ENCODE results near the gene HSDL1. TPM values are rescaled to one million over a fixed set of nuclear protein-coding genes. Genes with fewer than 3 reads are reported as not detected.

Gene HSDL1
- total RNA-seq = 15.2 to 25.5 TPM (median 20.8 TPM) in 3 replicates
- long read RNA-seq, transcript HSDL1-201 (6 exons, 3,519 nt) = major isoform, 30 of 34 reads
- long read RNA-seq, partial matches to known transcripts = 0 of 34 reads
- long read RNA-seq, other reads (novel, unspliced or antisense) = 2 of 34 reads

DNA sequence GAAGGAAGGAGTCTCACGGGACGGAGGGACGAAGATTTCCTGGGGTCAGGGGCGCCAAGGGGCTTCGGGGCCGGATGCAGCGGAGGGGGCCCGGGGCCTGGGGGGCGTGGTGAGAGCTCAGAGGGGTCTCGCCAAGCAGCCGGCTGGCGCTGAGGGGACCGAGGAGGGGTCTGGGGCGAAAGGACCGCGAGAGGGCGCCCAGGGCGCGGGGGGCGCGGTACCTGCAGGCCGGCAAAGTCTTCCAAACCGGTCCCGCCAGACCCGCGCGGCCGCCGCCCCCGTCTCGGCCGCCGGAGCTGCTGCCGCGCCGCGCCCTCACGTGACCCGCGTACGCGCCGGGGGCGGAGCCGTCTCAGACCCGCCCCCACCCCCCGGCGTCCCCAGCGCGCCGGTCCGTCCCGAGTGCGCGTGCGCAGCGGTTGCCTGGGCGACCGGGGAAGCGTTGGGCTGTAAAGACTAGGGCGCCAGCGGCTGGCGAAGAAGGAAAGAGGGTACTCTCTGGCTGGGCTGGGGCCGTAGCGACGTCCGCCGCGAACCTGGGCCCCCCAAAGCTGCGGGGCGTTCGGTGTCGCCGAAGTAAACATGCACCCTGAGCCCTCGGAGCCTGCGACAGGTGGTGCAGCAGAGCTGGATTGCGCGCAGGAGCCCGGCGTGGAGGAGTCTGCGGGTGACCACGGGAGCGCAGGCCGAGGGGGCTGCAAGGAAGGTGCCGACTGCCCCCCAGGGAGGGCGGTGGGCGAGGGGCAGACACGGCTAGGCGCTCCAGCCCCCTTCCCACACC, at the start of gene HSDL1, which contains the start of gene DNAAF1:
Gene HSDL1 (minus strand): TSS at position 319 of the 781 bp plus-strand sequence. CDS start 13,856 bp downstream, outside the sequence.
Gene DNAAF1 (plus strand): TSS at position 450 of the 781 bp plus-strand sequence. CDS start 133 bp downstream, at position 583.
- H3K36me3 Mint-ChIP-seq (ENCODE audit: low read depth) = peaks cover 2% of the 10 kb centered on the region
- no peak for DNase-seq (ENCODE audit: low spot score)
- TF ChIP-seq, protein P1, sequence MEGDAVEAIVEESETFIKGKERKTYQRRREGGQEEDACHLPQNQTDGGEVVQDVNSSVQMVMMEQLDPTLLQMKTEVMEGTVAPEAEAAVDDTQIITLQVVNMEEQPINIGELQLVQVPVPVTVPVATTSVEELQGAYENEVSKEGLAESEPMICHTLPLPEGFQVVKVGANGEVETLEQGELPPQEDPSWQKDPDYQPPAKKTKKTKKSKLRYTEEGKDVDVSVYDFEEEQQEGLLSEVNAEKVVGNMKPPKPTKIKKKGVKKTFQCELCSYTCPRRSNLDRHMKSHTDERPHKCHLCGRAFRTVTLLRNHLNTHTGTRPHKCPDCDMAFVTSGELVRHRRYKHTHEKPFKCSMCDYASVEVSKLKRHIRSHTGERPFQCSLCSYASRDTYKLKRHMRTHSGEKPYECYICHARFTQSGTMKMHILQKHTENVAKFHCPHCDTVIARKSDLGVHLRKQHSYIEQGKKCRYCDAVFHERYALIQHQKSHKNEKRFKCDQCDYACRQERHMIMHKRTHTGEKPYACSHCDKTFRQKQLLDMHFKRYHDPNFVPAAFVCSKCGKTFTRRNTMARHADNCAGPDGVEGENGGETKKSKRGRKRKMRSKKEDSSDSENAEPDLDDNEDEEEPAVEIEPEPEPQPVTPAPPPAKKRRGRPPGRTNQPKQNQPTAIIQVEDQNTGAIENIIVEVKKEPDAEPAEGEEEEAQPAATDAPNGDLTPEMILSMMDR (IDR thresholded peaks at IDR 0.05) = no peak
- peaks cover 9% of the 10 kb centered on the region for H3K4me1 Mint-ChIP-seq (ENCODE audit: low read depth)
- peak within 1 kb of the TSS; percentile 79 for H3K27ac Mint-ChIP-seq (ENCODE audit: unreplicated experiment)
- H3K9me3 Mint-ChIP-seq (ENCODE audit: low read depth) = no peaks in the 10 kb centered on the region
- peak within 1 kb of the TSS; percentile 95 for H3K4me3 Mint-ChIP-seq (ENCODE audit: unreplicated experiment)
- H3K27me3 Mint-ChIP-seq (ENCODE audit: low read depth) = peaks cover 10% of the 10 kb centered on the region

DNA sequence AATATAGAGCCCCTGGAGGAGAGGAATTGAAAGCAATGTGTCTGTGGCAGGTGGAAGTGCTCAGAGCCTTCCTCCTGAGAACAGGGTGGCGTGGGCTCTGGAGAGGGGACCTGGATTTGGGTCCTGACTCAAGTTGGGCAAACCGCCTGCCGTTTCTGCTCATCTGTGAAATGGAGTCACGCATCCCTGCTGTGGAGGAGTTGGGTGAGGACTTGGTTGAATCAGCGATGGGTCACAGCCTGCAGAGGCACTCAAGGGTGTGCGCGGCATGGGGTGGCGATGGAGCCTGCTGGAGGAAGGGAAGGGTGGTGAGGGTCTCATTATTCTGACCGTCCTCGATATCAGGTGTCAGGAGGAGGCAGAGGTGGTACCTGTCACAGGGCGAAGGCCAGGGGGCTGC, 49.0 kb upstream of the HSDL1 start:
- DNase-seq (ENCODE audit: low spot score) = no peak
- H3K4me3 Mint-ChIP-seq (ENCODE audit: unreplicated experiment) = no peak overlapping the region
- H3K27ac Mint-ChIP-seq (ENCODE audit: unreplicated experiment) = no peak overlapping the region
- no peaks in the 10 kb centered on the region for H3K9me3 Mint-ChIP-seq (ENCODE audit: low read depth)
- no peaks in the 10 kb centered on the region for H3K36me3 Mint-ChIP-seq (ENCODE audit: low read depth)
- TF ChIP-seq, protein P1 (IDR thresholded peaks at IDR 0.05) = no peak
- H3K27me3 Mint-ChIP-seq (ENCODE audit: low read depth) = peaks cover 24% of the 10 kb centered on the region
- peaks cover 8% of the 10 kb centered on the region for H3K4me1 Mint-ChIP-seq (ENCODE audit: low read depth)

DNA sequence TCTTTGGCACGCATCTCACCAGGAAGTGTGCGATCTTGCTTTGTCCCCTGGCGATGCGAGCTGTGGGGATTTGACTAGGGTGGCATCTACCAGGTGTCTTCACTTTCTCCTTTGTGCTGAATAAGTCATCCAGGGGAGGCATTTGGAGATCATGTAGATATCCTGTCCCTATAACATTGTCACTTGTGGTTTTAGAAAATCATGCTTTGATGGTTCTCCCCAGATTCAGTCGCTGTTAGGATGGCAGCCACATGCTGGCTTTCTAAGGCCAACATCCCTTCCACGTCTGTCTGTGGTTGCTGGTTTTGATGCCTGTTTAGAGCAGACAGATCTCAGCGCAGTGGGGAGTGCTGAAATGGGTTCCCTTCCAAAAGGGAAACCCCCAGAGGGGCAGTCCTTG, 48.5 kb upstream of the HSDL1 start:
- no peak overlapping the region for H3K4me3 Mint-ChIP-seq (ENCODE audit: unreplicated experiment)
- H3K9me3 Mint-ChIP-seq (ENCODE audit: low read depth) = no peaks in the 10 kb centered on the region
- H3K27ac Mint-ChIP-seq (ENCODE audit: unreplicated experiment) = no peak overlapping the region
- peaks cover 3% of the 10 kb centered on the region for H3K4me1 Mint-ChIP-seq (ENCODE audit: low read depth)
- no peak for DNase-seq (ENCODE audit: low spot score)
- H3K36me3 Mint-ChIP-seq (ENCODE audit: low read depth) = no peaks in the 10 kb centered on the region
- TF ChIP-seq, protein P1 (IDR thresholded peaks at IDR 0.05) = no peak
- peaks cover 24% of the 10 kb centered on the region for H3K27me3 Mint-ChIP-seq (ENCODE audit: low read depth)

DNA sequence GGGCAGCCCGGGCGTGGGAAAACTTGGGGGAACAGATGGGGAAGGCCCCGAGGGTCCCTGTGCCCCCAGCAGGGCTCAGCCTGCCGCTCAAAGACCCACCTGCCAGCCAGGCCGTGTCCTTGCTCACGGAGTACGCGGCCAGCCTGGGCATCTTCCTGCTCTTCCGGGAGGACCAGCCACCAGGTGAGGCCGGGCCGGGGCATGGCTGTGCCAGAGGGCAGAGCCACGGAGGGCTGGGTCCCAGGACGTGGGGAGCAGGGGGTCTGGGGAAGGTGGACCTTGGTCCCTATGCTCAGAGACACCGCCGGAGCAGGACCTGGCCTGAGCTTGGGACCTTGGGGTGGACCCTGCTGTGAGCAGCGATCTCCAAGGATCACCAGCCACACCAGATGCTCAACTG, 46.5 kb upstream of the HSDL1 start:
- no peaks in the 10 kb centered on the region for H3K4me1 Mint-ChIP-seq (ENCODE audit: low read depth)
- H3K27me3 Mint-ChIP-seq (ENCODE audit: low read depth) = peaks cover 20% of the 10 kb centered on the region
- no peak for DNase-seq (ENCODE audit: low spot score)
- no peaks in the 10 kb centered on the region for H3K9me3 Mint-ChIP-seq (ENCODE audit: low read depth)
- no peak overlapping the region for H3K4me3 Mint-ChIP-seq (ENCODE audit: unreplicated experiment)
- no peak overlapping the region for H3K27ac Mint-ChIP-seq (ENCODE audit: unreplicated experiment)
- H3K36me3 Mint-ChIP-seq (ENCODE audit: low read depth) = no peaks in the 10 kb centered on the region
- TF ChIP-seq, protein P1 (IDR thresholded peaks at IDR 0.05) = no peak

DNA sequence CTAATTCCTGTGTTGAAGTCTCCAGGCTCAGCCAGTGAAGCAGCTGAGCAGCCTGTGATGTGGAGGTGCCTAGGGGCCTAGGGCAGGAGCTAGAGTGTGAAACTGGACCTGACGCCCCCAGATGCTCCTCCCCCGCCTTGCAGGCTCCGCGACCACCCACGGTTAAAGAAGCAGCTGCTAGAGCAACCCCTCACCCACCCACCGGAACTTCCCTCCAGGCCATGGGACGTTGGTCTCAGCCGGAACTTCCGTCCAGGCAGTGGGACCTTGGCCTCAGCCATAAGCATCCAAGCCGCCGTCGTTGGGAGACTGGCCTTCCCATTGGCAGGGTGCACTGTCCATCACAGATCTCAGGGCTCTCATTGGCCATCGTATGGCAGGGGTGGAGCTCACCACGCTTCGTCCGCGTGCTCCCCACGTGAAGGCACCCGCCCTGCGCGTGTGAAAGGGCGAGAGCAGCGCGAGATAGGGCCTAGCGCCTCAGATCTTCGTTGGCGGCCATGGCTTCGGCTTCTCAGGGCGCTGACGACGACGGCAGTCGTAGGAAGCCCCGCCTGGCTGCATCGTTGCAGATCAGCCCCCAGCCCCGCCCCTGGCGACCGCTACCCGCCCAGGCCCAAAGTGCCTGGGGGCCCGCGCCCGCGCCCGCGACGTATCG, 45.9 kb upstream of the HSDL1 start, which contains the start of gene ADAD2:
Gene ADAD2 (plus strand): TSS at position 427 of the 658 bp plus-strand sequence. CDS start 74 bp downstream, at position 501.
- Mint-ChIP-seq H3K9me3 (ENCODE audit: low read depth) (no peaks in the 10 kb centered on the region), H3K36me3 (ENCODE audit: low read depth) (no peaks in the 10 kb centered on the region), H3K4me3 (ENCODE audit: unreplicated experiment) (no peak within 1 kb of the TSS), H3K27ac (ENCODE audit: unreplicated experiment) (no peak within 1 kb of the TSS), H3K27me3 (ENCODE audit: low read depth) (peaks cover 18% of the 10 kb centered on the region), H3K4me1 (ENCODE audit: low read depth) (peaks cover 5% of the 10 kb centered on the region)
- no peak for DNase-seq (ENCODE audit: low spot score)
- TF ChIP-seq, protein P1 (IDR thresholded peaks at IDR 0.05) = no peak

Measured in chondrocyte (in vitro differentiated cells).